NCI-H2227 (cell line): ENCODE measurements around the gene RASGRF1.

Source experiments
- DNase-seq: peaks from one replicate; lab custom pipeline; 2025; ENCODE audit not compliant: unreplicated experiment; lab: John Stamatoyannopoulos, UW

RASGRF1 gene

GRCh38 chr15:79099692-79100091 lies 9.1 kb upstream of the RASGRF1 start:
- no peak for DNase-seq

- no peak for DNase-seq
Measured at GRCh38 chr15:79094611-79095021, 4.0 kb upstream of the RASGRF1 start.

- DNase-seq, result no peak
Measured at GRCh38 chr15:79093352-79093935, 2.9 kb upstream of the RASGRF1 start.

- DNase-seq, result no peak
Measured at GRCh38 chr15:79092382-79092781, 1.8 kb upstream of the RASGRF1 start.

GRCh38 chr15:79091204-79091867 lies 756 bp upstream of the RASGRF1 start:
- DNase-seq, result peak; percentile 62

- DNase-seq, result peak; percentile 44
Measured at GRCh38 chr15:79089890-79090486, 592 bp downstream of the RASGRF1 start.

GRCh38 chr15:79089331-79089889 lies 1.2 kb downstream of the RASGRF1 start:
- DNase-seq, result peak; percentile 37

- no peak for DNase-seq
Measured at GRCh38 chr15:79088426-79089205, 2.0 kb downstream of the RASGRF1 start.

- DNase-seq, result no peak
Measured at GRCh38 chr15:79086814-79087213, 3.8 kb downstream of the RASGRF1 start.

- no peak for DNase-seq
Measured at GRCh38 chr15:79084308-79084968, 6.1 kb downstream of the RASGRF1 start.

- DNase-seq, result no peak
Measured at GRCh38 chr15:79083154-79083553, 7.4 kb downstream of the RASGRF1 start.

- no peak for DNase-seq
Measured at GRCh38 chr15:79082363-79083070, 8.1 kb downstream of the RASGRF1 start.

- no peak for DNase-seq
Measured at GRCh38 chr15:79078763-79079410, 11.7 kb downstream of the RASGRF1 start.

- DNase-seq, result no peak
Measured at GRCh38 chr15:79078003-79078402, 12.6 kb downstream of the RASGRF1 start.

GRCh38 chr15:79076661-79077060 lies 13.9 kb downstream of the RASGRF1 start:
- DNase-seq, result no peak

GRCh38 chr15:79075256-79075655 lies 15.3 kb downstream of the RASGRF1 start:
- DNase-seq, result no peak

- no peak for DNase-seq
Measured at GRCh38 chr15:79073336-79073735, 17.2 kb downstream of the RASGRF1 start.

- DNase-seq, result no peak
Measured at GRCh38 chr15:79071901-79072300, 18.7 kb downstream of the RASGRF1 start.

- DNase-seq, result no peak
Measured at GRCh38 chr15:79068790-79069189, 21.8 kb downstream of the RASGRF1 start.

- no peak for DNase-seq
Measured at GRCh38 chr15:79067969-79068368, 22.6 kb downstream of the RASGRF1 start.
